Measurements from ENCODE around the gene CACNA1A. TPM values are rescaled to one million over a fixed set of nuclear protein-coding genes. Genes with fewer than 3 reads are reported as not detected.
A peak's percentile ranks its signal among the peaks of the same experiment; 100 is the strongest.

The CACNA1A gene
- total and polyA plus RNA-seq, 2 of the 13 experiments (the other 11 are each of a cell fraction or from before 2014, with no cell fraction given), result not detected

GRCh38 chr19:13234518-13234917, 271.8 kb downstream of the CACNA1A start (continued):
- no peak for TF ChIP-seq EEA1 (CRISPR knock-in tag; IDR thresholded peaks at IDR 0.05; ENCODE audit: borderline replicate concordance)
- TF ChIP-seq NFKB2 (CRISPR knock-in tag; IDR thresholded peaks at IDR 0.05; ENCODE audit: borderline replicate concordance), result no peak
- TF ChIP-seq ZNF20 (CRISPR knock-in tag; IDR thresholded peaks at IDR 0.05), result no peak
- no peak for TF ChIP-seq THAP7 (CRISPR knock-in tag; IDR thresholded peaks at IDR 0.05)
- no peak for TF ChIP-seq ZNF7 (CRISPR knock-in tag; IDR thresholded peaks at IDR 0.05)
- no peak for TF ChIP-seq RBAK (CRISPR knock-in tag; IDR thresholded peaks at IDR 0.05)
- TF ChIP-seq ZEB1 (IDR thresholded peaks at IDR 0.05; ENCODE audit: insufficient replicate concordance, low read depth), result no peak
- TF ChIP-seq JDP2 (CRISPR knock-in tag; IDR thresholded peaks at IDR 0.05; ENCODE audit: borderline replicate concordance), result no peak
- no peak for TF ChIP-seq ZSCAN25 (CRISPR knock-in tag; IDR thresholded peaks at IDR 0.05)
- TF ChIP-seq MBD4 (IDR thresholded peaks at IDR 0.05; ENCODE audit: borderline replicate concordance, low read length), result no peak
- TF ChIP-seq ZNF549 (CRISPR knock-in tag; IDR thresholded peaks at IDR 0.05), result no peak
- TF ChIP-seq ZNF446 (CRISPR knock-in tag; IDR thresholded peaks at IDR 0.05), result no peak
- TF ChIP-seq ZNF609 (CRISPR knock-in tag; IDR thresholded peaks at IDR 0.05; ENCODE audit: borderline replicate concordance), result no peak
- TF ChIP-seq HNF4A (CRISPR knock-in tag; IDR thresholded peaks at IDR 0.05), result no peak
- no peak for TF ChIP-seq GABPA (IDR thresholded peaks at IDR 0.05; ENCODE audit: low read depth, low read length)
- peak; percentile 78 for TF ChIP-seq GABPA (CRISPR knock-in tag; IDR thresholded peaks at IDR 0.05; ENCODE audit: low read depth)
- no peak for TF ChIP-seq ZBTB7B (CRISPR knock-in tag; IDR thresholded peaks at IDR 0.05)
- TF ChIP-seq CEBPB (IDR thresholded peaks at IDR 0.05; ENCODE audit: borderline replicate concordance, low read depth, low read length), result no peak
- no peak for TF ChIP-seq ATF6 (CRISPR knock-in tag; conservative IDR thresholded peaks at IDR 0.05)
- TF ChIP-seq, protein P1, sequence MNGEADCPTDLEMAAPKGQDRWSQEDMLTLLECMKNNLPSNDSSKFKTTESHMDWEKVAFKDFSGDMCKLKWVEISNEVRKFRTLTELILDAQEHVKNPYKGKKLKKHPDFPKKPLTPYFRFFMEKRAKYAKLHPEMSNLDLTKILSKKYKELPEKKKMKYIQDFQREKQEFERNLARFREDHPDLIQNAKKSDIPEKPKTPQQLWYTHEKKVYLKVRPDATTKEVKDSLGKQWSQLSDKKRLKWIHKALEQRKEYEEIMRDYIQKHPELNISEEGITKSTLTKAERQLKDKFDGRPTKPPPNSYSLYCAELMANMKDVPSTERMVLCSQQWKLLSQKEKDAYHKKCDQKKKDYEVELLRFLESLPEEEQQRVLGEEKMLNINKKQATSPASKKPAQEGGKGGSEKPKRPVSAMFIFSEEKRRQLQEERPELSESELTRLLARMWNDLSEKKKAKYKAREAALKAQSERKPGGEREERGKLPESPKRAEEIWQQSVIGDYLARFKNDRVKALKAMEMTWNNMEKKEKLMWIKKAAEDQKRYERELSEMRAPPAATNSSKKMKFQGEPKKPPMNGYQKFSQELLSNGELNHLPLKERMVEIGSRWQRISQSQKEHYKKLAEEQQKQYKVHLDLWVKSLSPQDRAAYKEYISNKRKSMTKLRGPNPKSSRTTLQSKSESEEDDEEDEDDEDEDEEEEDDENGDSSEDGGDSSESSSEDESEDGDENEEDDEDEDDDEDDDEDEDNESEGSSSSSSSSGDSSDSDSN (CRISPR knock-in tag; IDR thresholded peaks at IDR 0.05), result no peak
- no peak for TF ChIP-seq SPEN (CRISPR knock-in tag; IDR thresholded peaks at IDR 0.05; ENCODE audit: low read depth)
- TF ChIP-seq ZC3H13 (CRISPR knock-in tag; IDR thresholded peaks at IDR 0.05), result no peak

All from HepG2 (cell line).